HG03175 (cell line): ENCODE results near the gene HS1BP3.

ENCODE experiments used
- ATAC-seq: cut with Tn5 transposase; IDR thresholded peaks from one replicate; pipeline ENCODE4 v1.9.1; 2021; ENCODE audit warnings: mild to moderate bottlenecking, moderate library complexity; ENCODE audit not compliant: unreplicated experiment

Gene HS1BP3

DNA sequence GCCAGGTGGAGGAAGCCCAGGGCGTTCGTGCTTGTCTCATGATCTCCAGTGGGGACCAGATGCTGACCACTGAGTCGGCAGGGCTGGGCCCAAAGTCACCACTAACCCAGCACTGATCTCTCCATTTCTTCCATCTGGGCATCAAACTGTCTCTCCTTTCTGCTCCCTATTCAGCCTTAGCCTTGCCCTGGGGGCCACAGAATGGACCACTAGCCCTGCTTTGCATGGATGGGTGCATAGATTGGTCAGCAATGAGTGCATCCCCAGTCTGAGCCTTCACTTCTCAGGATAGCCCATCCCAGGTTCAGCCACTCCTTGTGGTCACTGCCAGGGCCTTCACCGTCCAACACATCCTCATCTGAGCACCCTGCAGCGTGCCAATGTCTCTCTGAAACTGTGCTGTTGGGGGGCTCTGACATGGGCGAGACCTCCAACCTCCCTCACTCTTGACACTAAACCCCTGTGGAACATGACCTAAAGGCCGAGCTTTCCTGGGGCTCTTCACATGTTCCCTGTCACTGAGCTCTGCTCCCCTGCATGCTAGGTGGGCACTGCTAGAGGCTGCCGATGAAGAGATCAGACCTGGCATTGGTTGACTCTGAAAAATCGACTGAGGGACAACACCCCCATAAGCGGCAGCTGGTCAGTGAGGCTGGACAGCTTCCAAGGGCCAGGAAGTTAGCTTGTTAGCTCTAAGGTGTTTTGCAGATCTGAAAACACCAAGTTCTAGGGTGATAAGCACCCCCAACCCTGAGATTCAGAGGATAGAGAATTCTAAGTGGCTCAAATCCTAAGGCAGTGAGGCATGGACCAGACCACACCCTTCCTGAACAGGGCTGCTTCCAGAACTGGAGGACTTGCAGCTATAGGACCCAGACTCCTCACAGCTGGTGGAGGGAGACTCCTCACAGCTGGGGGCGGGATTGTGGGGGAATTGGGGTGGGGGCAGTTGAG lies 61.7 kb downstream of the HS1BP3 start:
- ATAC-seq: no peak

GRCh38 chr2:20585710-20586594 lies 64.9 kb downstream of the HS1BP3 start:
- no peak for ATAC-seq

DNA sequence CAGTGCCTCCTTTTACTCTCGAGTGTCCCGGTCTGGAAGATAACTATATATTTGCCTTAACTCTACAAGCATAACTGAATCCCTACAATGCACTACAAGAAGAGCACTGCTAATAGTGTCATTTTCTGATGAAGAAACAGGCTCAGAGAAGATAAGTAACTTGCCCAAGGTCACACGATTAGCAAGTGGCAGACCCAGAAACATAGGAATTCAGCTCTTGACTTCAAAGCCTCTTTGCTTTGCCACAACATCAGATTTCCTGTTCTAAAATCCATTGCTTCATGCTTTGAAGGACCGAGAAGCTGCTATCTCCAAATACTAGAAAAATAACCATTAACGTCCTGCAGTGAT lies 65.6 kb downstream of the HS1BP3 start:
- no peak for ATAC-seq

DNA sequence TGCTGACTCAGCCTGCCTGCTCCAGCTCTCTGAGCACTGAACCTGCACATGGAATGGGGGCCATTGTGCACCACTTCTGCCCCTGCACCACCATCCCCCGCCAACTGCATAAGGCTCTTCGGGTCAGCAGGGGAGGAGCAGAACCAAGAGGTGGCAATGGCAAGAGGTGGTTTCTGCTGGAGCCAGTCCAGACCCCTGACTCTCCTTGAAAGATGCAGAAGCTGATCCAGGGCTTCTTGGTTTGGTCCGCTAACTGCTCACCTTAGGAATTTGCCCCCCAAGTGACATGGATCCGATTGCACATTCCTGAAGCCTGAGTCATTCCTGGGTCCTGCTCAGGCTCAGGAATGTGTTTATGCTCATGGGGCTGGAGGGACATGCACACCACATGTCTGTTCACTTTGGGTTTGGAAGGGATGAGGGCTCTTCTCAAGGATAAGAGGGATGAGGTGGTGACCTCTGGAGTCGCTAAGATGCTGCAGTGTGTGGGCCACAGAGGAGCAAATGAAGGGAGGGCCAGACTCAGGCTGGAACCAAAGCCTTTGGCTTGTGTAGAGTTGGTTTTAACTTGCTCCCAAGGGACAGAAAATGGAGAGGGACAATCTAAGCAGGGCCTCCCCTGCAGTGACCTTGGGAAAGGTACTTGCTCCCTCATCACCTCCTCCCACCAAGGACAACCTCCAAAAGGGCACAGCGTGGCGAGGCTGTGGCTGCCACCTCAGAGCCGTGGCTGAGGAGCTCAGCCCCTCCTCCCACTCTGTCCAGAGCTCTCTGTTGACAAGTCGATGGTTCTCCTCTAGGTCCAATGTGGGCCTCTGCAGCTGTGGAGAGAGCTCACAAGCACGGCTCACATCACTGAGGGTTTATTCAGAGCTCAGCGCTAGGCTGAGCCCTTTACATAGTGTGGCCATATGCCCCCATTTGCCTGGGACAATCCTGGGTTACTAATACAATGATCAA lies 66.2 kb downstream of the HS1BP3 start:
- ATAC-seq: no peak

DNA sequence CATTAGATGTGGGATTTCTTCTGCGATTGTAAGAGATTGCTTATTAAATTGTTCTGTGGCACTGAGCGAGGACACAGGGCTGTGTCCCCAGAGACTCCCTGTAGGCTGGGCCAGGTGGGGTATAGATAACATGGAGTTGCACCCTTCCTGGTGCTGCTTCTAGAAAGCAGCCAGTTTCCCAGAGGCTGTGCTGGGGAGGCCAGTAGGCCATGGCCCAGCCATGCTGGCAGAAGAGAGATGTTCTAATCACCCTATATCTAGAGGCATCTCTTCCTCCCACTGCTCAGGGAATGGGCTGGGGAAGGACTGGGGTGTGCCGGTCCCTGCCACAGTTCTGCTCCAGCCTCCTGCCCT lies 66.9 kb downstream of the HS1BP3 start:
- no peak for ATAC-seq

DNA sequence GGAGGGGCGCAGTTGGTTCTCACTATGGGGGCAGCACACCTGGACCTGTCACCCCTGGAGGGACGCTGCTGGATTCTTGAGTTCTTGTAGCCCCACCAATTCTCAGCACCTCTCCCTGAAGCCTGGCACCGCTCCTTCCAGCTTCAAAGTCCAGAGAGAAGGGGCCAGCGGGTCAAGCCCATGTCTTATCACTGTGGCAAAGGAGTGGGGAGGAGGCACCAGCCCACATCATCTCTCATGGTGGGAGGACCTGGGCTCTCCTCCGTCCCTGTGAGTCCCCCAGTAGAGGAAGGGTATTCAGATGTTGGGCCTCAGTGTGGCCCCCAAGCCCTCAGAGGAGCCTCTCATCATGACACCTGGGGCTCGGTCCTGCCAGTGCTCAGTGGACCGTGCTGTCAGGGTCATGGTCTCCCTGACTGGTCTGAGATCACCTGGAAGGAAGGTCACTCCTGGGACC lies 67.4 kb downstream of the HS1BP3 start:
- ATAC-seq: no peak

DNA sequence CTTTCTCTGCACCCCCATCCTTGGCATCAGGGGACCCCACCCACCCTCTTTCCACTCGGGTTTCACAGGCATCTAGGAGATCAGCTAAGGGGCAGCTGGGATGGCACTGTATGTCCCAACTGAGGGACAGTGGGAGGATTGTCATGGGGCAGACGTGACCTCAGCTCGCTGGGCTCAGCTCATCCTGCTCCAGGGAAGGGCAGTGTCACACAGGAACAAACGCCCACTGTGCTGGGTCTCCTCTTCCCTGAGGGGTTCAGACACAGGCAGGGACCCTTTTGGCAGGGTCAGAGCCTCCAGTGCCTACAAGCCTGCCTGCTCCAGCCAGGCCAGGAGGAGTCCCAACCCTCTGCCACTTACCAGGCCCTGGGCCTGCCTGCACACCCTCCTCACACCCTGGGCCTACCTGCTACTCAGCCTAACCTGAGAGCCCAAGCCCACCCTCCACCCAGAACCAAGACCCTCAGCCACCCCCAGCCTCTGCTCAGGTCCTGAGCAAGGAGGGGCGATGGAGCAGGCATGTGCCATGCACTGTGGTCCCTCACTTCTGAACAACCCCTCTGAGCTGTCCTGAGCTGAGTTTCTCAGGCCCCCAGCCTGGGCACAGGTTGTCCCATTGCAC lies 68.2 kb downstream of the HS1BP3 start:
- ATAC-seq: no peak

GRCh38 chr2:20580690-20581437 lies 70.0 kb downstream of the HS1BP3 start:
- ATAC-seq: no peak

- no peak for ATAC-seq
Measured at GRCh38 chr2:20579866-20580265, 71.0 kb downstream of the HS1BP3 start.

GRCh38 chr2:20578895-20579825 lies 71.7 kb downstream of the HS1BP3 start:
- ATAC-seq: peak; percentile 72

GRCh38 chr2:20578266-20578894 lies 72.5 kb downstream of the HS1BP3 start:
- ATAC-seq: no peak

DNA sequence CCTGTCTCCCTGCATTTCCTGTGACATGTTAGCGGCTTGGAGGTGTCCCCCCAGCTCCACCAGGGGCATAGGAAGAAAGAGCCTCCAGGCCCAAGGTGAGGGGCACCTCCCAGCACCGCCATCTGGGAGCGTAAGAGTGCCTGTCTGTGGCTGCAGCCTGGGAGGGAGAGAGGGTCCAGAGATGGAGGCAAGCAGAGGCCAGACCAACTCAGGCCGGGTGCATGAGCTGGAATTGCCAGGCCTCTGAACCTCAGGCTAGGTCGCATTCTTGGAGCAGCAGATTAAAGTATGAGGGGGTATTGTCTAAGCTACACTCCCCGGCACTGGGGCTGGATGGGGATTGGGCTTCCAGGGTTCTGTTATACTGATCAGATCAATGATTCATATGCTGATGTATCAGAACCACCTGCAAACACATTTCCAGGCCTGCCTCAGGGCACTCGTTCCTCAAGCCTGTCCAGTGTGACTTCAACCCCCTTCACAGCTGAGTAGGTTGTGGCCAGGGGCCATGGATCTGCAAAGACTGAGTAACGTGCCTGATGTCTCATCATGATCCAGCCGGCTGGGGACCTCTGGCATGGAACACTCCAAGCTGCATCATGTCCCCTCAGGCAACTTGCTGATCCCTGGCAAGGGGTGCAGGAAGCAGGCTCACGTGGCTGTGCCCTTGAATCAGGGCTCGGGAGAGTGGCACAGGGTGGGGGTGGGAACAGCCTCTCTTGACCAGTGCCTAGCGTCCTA lies 73.2 kb downstream of the HS1BP3 start:
- no peak for ATAC-seq

DNA sequence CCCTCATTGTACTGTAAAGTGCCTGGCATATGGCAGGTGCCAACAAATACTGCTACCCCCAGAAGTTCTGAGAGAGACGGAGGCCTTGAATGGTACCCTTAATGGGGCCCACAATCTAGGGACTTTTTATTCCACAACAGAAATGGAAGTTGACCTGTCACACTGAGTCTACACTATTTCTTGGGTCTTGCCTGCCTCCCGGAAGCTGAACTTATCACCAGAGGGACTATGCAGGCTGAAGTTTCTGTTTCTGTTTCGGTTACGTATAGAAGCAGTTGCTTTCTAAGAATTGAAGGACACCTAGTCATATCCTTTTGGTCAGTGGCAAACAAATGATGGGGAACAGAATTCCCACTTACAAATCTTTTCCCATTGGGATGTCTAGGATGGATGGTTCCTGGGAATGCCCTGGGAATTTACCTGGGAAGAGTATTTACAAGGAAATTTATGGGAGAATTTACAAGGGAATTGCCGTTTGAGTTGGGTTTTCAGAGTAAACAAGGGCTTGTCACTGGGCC lies 74.2 kb downstream of the HS1BP3 start:
- ATAC-seq: peak; percentile 81

GRCh38 chr2:20575935-20576597 lies 74.8 kb downstream of the HS1BP3 start:
- ATAC-seq: no peak

- ATAC-seq: no peak
Measured at GRCh38 chr2:20575414-20575813, 75.5 kb downstream of the HS1BP3 start.

DNA sequence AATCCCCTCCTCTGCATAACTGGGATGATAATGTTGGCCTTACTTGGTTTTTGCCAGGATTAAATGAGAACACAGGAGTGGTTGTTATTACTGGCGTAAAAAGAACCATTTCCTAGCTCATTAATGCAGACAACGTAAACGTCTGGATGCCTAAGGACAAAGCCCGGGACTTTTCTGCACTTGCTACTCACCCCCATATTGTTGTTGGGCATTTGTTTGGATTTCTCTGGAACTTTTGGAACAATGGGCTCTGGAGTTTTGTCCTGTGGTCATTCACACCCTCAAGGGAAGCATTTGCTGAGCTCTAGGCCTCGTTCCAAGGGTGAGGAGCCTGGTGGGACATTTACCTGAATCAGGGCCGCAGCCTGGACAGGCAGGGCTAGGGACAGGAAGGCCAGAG lies 76.0 kb downstream of the HS1BP3 start:
- ATAC-seq: no peak
